Choroid plexus epithelial cell (primary cell): ENCODE data around the gene PON2.
"Not testable (repeated sequence)": the region's sequence is repeated elsewhere in the genome, so short reads cannot be mapped to it uniquely, and the experiment has no call there.

Experiments used
- DNase-seq: peaks from one replicate; pipeline ENCODE4 v3.0.0-alpha.2; 2010; ENCODE audit warnings: low read depth
- H3K4me3 ChIP-seq: 2 replicates; pipeline ENCODE4 v1.5.1; 2011; ENCODE audit warnings: low read depth, mild to moderate bottlenecking, control low read depth, low read length, moderate library complexity
- TF ChIP-seq, protein P1 (sequence below): conservative IDR thresholded peaks from 2 replicates; pipeline ENCODE4 v1.5.1; 2011; ENCODE audit warnings: low read depth, mild to moderate bottlenecking, control low read depth, inconsistent platforms, low read length, moderate library complexity

PON2 gene

DNA sequence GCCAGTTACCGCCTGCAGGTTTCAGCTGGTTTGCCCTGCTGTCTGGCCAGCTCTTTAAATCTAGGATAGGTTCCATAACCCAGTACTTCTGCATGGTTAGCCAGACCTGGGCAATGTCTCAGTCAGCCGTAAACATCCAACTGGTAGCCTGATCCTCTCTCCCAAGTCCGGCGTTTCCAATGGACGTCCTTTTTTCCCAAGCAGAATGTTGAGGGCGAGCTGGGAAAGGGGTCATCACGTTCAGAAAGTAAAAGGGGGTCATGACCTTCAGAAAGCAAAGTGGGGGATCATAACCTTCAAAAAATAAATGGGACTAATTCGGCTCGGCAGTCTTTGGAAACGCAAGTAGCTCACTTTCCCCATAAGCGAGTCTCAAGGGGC lies 39.1 kb downstream of the PON2 start:
- no peak overlapping the region for H3K4me3 ChIP-seq
- no peak for DNase-seq
- TF ChIP-seq, protein P1, sequence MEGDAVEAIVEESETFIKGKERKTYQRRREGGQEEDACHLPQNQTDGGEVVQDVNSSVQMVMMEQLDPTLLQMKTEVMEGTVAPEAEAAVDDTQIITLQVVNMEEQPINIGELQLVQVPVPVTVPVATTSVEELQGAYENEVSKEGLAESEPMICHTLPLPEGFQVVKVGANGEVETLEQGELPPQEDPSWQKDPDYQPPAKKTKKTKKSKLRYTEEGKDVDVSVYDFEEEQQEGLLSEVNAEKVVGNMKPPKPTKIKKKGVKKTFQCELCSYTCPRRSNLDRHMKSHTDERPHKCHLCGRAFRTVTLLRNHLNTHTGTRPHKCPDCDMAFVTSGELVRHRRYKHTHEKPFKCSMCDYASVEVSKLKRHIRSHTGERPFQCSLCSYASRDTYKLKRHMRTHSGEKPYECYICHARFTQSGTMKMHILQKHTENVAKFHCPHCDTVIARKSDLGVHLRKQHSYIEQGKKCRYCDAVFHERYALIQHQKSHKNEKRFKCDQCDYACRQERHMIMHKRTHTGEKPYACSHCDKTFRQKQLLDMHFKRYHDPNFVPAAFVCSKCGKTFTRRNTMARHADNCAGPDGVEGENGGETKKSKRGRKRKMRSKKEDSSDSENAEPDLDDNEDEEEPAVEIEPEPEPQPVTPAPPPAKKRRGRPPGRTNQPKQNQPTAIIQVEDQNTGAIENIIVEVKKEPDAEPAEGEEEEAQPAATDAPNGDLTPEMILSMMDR: no peak

DNA sequence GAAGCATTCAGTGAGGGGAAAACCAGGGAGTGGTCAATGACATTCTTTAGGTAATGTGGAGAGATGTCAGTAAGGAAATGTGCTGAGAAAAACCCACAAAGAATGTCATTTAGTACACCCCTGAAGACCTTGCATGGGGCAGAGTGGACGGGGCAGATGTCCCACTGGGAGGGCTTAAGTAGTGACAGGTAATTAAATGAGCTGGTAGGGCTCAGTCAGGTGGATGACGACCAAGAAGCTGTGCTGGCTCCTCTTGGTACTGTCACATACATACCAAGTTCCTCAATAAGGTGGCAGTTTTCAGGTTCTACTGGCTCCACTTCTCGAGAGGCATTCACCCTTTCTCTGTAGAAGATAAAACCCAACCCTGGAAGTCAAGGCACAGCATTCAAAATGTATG lies 40.5 kb downstream of the PON2 start:
- no peak for DNase-seq

DNA sequence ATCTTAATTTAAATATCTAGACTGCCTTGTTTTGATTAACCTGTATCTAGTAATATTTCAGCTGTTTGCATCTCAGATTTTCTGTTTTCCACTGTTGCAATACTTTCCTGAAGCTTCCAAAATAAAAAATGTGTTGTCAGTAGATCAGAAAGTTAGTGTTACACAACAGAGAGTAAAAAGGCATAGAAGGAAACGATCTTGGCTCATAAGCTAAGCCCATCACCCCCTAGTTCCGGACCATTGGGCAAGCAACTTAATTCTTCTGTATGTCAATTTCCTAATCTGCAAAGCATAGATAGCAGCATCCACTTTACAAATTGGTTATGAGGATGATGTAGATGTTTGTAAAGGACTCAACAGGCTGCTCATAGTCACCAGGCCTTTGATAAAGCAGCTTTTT lies 43.1 kb downstream of the PON2 start:
- TF ChIP-seq, protein P1: no peak
- no peak for DNase-seq
- H3K4me3 ChIP-seq: no peak overlapping the region

More for the DNA sequence above, 40.5 kb downstream of the PON2 start:
- TF ChIP-seq, protein P1: no peak
- no peak overlapping the region for H3K4me3 ChIP-seq

DNA sequence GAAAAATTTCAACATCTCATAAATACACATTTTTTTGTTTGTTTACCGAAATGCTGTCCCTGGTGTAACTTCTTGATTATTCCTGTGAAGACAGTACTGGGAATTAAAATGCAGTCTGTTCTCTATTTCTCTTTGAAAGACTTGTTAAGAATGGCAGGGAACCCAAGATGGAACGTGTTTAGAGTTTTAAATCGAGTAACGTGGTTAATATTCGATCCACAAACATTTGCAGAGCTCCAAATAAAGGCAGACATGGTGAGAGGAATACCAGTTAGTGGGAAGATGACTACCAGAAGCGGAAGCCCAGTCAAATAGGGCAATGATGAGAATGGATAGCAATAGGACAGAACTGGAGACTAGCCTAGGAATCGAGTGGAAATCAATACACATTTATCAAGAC lies 45.3 kb downstream of the PON2 start:
- DNase-seq: no peak
- no peak overlapping the region for H3K4me3 ChIP-seq
- TF ChIP-seq, protein P1: no peak

DNA sequence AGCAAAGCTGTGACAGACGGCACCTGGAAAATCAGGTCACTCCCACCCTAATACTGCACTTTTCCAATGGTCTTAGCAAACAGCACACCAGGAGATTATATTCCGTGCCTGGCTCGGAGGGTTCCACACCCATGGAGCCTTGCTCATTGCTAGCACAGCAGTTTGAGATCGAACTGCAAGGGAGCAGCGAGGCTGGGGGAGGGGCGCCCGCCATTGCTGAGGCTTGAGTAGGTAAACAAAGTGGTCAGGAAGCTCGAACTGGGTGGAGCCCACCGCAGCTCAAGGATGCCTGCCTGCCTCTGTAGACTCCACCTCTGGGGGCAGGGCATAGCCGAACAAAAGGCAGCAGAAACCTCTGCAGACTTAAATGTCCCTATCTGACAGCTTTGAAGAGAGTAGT lies 55.4 kb downstream of the PON2 start:
- not testable (repeated sequence) for DNase-seq, H3K4me3 ChIP-seq

DNA sequence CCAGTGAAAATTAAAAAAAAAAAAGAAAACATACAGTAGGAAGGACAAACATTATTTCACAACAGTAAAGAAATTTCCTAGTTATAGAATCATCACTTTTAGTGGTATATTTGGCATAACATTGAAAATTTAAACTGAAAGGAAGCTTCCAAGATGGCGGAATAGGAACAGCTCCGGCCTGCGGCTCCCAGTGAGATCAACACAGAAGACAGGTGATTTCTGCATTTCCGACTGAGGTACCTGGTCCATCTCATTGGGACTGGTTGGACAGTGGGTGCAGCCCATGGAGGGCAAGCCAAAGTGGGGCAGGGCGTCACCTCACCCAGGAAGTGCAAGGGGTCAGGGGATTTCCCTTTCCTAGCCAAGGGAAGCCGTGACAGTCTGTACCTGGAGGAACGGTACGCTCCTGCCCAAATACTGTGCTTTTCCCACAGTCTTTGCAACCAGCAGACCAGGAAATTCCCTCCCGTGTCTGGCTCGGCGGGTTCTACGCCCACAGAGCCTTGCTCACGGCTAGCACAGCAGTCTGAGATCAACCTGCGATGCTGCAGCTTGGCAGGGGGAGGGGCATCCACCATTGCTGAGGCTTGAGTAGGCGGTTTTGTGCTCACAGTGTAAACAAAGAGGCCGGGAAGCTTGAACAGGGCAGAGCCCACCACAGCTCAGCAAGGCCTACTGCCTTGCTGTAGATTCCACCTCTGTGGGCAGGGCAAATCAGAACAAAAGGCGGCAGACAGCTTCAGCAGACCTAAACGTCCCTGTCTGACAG lies 58.0 kb downstream of the PON2 start:
- no peak for DNase-seq
- H3K4me3 ChIP-seq: no peak overlapping the region
- TF ChIP-seq, protein P1: no peak

DNA sequence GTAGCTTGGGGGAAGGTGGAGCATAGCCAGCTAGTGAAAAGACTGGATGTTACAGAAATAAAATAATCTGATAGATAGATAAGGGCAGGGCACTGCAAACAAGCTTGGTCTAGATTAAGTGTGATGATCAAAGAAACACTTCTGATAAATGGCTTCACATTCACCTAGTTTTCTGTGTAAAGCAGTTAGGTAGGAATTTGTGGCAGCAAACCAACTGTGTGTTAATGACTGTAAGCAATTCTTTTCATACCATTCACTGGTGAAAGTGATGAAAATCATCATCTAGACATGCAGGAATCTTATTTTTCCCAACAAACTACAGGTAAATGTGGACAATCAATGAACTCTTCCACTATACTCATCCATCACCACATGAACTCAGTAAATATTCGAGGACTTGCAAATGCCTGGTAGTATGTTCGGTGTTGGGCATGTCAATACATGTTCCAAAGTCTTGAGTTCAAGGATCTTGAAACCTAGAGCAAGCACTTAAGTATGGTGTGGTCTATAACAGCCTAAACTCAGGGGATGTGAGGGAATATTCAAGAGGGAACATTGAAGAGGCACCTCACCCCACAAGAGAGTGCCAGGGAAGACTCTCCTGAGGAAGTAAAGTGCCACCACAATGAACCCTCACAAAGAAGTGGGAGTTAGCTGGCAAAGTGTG lies 59.1 kb downstream of the PON2 start:
- DNase-seq: no peak
- TF ChIP-seq, protein P1: no peak
- H3K4me3 ChIP-seq: no peak overlapping the region
